Vagina (tissue), 2 donors: ENCODE data around the gene RBFOX1. TPM values are rescaled to one million over a fixed set of nuclear protein-coding genes. Genes with fewer than 3 reads are reported as not detected.

Source experiments
- DNase-seq, 2 donors: peaks; one replicate each; pipeline ENCODE4 v3.0.0-alpha.2; 2017; ENCODE audit errors: extremely low spot score in 2 of 2
- H3K27ac ChIP-seq: fragments of 200-600 bp; sonication (generic); one replicate; pipeline ENCODE4 v1.5.1; 2019
- H3K27me3 ChIP-seq: fragments of 200-600 bp; sonication (generic); one replicate; pipeline ENCODE4 v1.5.1; 2019
- H3K36me3 ChIP-seq, 2 donors: fragments of 200-600 bp; sonication (generic); one replicate each; pipeline ENCODE4 v1.5.1; 2017 to 2019
- H3K4me1 ChIP-seq: fragments of 200-600 bp; sonication (generic); one replicate; pipeline ENCODE4 v1.5.1; 2019
- H3K4me3 ChIP-seq, 2 donors: fragments of 200-600 bp; sonication (generic); 1 replicate in 1 of 2; 2 replicates in 1 of 2; pipeline ENCODE4 v1.5.1; 2016 to 2019
- H3K9me3 ChIP-seq: fragments of 200-600 bp; sonication (generic); one replicate; pipeline ENCODE4 v1.5.1; 2019
- POLR2A ChIP-seq, 2 donors: fragments of 450-650 bp; IDR thresholded peaks; one replicate each; pipeline ENCODE4 v1.6.1; 2017; ENCODE audit warnings: antibody characterized with exemption in 2 of 2, mild to moderate bottlenecking in 2 of 2, moderate library complexity in 2 of 2
- POLR2AphosphoS5 ChIP-seq, 2 donors: sonication (generic); formaldehyde crosslinking; IDR thresholded peaks; one replicate each; pipeline ENCODE4 v1.9.0; 2017; ENCODE audit warnings: antibody characterized with exemption in 2 of 2, mild to moderate bottlenecking in 2 of 2, low read depth in 1 of 2; ENCODE audit not compliant: insufficient read depth in 1 of 2
- intact Hi-C: fragments of 100-400 bp; cut with DNase I; formaldehyde crosslinking; loops from one replicate; pipeline ENCODE4 v1.15.1; 2023
- total RNA-seq: library from RNA; depleted of rRNA; stranded (reverse); fragments of >200 nt; gene quantifications from one replicate; pipeline ENCODE4 v1.2.3, GENCODE V29; 2016
- TF ChIP-seq, protein P1 (sequence below), 3 experiments: fragments of 450-650 bp in 2 of 3; fragments of 200-600 bp in 1 of 3; sonication (generic) in 1 of 3; IDR thresholded peaks; one replicate each; pipeline ENCODE4 v1.5.1; 2017 to 2019; ENCODE audit warnings: antibody characterized with exemption in 3 of 3, mild to moderate bottlenecking in 2 of 3, moderate library complexity in 2 of 3

Gene RBFOX1
- total RNA-seq, 1 donor from 2014 or later, result 6.6 TPM

DNA sequence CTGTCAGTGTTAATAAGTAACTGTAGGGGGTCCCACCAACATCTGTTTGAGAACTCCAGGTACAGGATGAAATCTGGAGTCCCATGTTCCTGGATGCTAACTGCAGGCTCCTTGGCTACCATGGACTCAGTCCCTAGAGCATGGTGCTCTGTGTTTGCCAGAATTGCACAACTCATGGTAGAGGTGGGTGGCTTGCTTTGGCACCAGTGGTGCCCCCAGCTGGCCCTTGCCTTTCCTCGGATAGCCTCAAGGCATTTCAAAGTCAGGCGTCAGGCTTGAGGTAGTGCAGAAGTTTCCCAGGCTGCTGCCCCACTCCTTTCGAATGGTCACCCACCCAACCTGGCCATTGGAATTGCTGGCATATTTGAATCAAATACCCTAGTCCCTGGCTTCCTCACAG, 179.9 kb downstream of the RBFOX1 start:
- no peaks in the 10 kb centered on the region for H3K4me1 ChIP-seq
- no peak for DNase-seq
- no peak overlapping the region for H3K27ac ChIP-seq
- H3K9me3 ChIP-seq, result no peaks in the 10 kb centered on the region
- no peaks in the 10 kb centered on the region for H3K27me3 ChIP-seq
- H3K4me3 ChIP-seq, result no peak overlapping the region
- no peaks in the 10 kb centered on the region for H3K36me3 ChIP-seq
- intact Hi-C loops, result no loop called here
- TF ChIP-seq POLR2AphosphoS5 (IDR thresholded peaks at IDR 0.05; ENCODE audit: insufficient read depth in 1 of 2, low read depth in 1 of 2) (no peak), POLR2A (IDR thresholded peaks at IDR 0.05) (no peak)
- TF ChIP-seq, protein P1, sequence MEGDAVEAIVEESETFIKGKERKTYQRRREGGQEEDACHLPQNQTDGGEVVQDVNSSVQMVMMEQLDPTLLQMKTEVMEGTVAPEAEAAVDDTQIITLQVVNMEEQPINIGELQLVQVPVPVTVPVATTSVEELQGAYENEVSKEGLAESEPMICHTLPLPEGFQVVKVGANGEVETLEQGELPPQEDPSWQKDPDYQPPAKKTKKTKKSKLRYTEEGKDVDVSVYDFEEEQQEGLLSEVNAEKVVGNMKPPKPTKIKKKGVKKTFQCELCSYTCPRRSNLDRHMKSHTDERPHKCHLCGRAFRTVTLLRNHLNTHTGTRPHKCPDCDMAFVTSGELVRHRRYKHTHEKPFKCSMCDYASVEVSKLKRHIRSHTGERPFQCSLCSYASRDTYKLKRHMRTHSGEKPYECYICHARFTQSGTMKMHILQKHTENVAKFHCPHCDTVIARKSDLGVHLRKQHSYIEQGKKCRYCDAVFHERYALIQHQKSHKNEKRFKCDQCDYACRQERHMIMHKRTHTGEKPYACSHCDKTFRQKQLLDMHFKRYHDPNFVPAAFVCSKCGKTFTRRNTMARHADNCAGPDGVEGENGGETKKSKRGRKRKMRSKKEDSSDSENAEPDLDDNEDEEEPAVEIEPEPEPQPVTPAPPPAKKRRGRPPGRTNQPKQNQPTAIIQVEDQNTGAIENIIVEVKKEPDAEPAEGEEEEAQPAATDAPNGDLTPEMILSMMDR (IDR thresholded peaks at IDR 0.05), result no peak

DNA sequence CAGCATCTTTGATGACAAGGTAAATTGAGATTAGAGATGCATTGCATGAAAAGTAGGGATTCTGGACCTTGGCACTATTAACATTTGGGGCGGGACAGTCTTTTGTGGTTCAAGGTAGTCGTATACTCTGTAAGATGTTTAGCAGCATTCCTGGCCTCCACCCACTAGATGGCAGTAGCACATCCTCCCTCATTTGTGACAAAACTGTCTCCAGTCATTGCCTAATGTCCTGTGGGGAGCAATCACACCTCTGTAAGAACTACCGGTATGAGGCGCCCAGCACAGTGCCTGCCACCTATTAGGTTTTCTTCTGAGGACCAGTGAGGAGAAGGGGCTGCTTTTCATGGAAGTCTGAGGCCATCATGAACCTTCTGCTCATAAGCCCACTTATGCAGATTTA, 180.8 kb downstream of the RBFOX1 start:
- no peak overlapping the region for H3K4me3 ChIP-seq
- no peak for TF ChIP-seq POLR2AphosphoS5 (IDR thresholded peaks at IDR 0.05; ENCODE audit: insufficient read depth in 1 of 2, low read depth in 1 of 2)
- TF ChIP-seq, protein P1 (IDR thresholded peaks at IDR 0.05), result no peak
- TF ChIP-seq POLR2A (IDR thresholded peaks at IDR 0.05), result no peak
- no peaks in the 10 kb centered on the region for H3K9me3 ChIP-seq
- intact Hi-C loops, result no loop called here
- H3K4me1 ChIP-seq, result no peaks in the 10 kb centered on the region
- H3K27me3 ChIP-seq, result no peaks in the 10 kb centered on the region
- no peaks in the 10 kb centered on the region for H3K36me3 ChIP-seq
- no peak overlapping the region for H3K27ac ChIP-seq
- no peak for DNase-seq

DNA sequence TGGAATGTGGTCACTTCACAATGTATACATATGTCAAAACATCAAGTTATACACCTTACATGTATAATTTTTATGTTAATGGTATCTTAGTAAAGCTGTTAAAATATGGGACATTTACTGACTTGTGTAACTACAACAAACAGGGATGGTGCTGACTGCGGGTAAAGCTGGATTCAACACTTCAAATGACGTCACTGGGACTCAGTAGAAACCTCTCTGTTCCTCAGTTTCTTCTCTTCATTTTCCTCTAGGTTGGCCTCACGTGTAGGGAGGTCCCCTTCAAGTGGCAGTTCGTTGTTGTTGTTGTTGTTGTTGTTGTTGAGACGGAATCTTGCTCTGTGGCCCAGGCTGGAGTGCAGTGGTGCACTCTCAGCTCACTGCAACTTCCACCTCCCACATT, 182.9 kb downstream of the RBFOX1 start:
- Histone ChIP-seq H3K4me1 (no peaks in the 10 kb centered on the region), H3K4me3 (no peak overlapping the region), H3K9me3 (no peaks in the 10 kb centered on the region), H3K36me3 (no peaks in the 10 kb centered on the region), H3K27me3 (no peaks in the 10 kb centered on the region), H3K27ac (no peak overlapping the region)
- intact Hi-C loops, result no loop called here
- TF ChIP-seq, protein P1 (IDR thresholded peaks at IDR 0.05), result no peak
- TF ChIP-seq POLR2A (IDR thresholded peaks at IDR 0.05) (no peak), POLR2AphosphoS5 (IDR thresholded peaks at IDR 0.05; ENCODE audit: insufficient read depth in 1 of 2, low read depth in 1 of 2) (no peak)
- no peak for DNase-seq

DNA sequence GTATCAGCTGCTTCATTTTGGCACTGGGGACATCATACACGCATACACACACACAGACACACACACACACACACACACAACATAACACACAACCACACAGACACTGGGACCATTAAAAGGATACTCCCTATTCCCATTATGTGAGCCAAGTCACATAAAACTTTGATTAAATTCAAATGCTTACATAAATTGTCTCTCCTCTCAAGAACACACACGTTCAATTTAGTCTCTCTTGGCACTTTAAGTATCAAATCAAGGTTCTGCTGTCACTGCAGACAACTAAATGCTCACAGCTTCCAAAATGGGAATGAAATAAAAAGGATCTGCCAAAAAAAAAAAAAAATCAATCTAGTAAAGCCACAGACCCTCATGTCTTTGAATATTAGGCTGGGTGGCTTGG, 184.9 kb downstream of the RBFOX1 start:
- Histone ChIP-seq H3K4me1 (no peaks in the 10 kb centered on the region), H3K4me3 (no peak overlapping the region), H3K27me3 (no peaks in the 10 kb centered on the region), H3K36me3 (no peaks in the 10 kb centered on the region), H3K27ac (no peak overlapping the region), H3K9me3 (no peaks in the 10 kb centered on the region)
- no peak for TF ChIP-seq POLR2AphosphoS5 (IDR thresholded peaks at IDR 0.05; ENCODE audit: insufficient read depth in 1 of 2, low read depth in 1 of 2)
- TF ChIP-seq, protein P1 (IDR thresholded peaks at IDR 0.05), result no peak
- no peak for TF ChIP-seq POLR2A (IDR thresholded peaks at IDR 0.05)
- intact Hi-C loops, result no loop called here
- DNase-seq, result no peak

DNA sequence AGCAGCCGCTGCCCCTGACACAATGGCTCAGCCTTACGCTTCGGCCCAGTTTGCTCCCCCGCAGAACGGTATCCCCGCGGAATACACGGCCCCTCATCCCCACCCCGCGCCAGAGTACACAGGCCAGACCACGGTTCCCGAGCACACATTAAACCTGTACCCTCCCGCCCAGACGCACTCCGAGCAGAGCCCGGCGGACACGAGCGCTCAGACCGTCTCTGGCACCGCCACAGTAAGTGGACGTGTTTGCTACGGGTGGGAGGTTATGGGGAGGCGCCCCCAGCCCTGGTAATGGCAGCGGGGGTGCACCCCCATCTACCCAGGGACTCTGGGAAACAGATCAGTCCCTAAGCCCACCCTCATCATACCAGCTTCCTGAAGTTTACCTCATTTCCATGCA, 185.5 kb downstream of the RBFOX1 start:
- intact Hi-C loops, result no loop called here
- no peak overlapping the region for H3K4me3 ChIP-seq
- no peak for DNase-seq
- no peaks in the 10 kb centered on the region for H3K27me3 ChIP-seq
- H3K36me3 ChIP-seq, result no peaks in the 10 kb centered on the region
- no peak overlapping the region for H3K27ac ChIP-seq
- no peak for TF ChIP-seq POLR2AphosphoS5 (IDR thresholded peaks at IDR 0.05; ENCODE audit: insufficient read depth in 1 of 2, low read depth in 1 of 2)
- no peak for TF ChIP-seq POLR2A (IDR thresholded peaks at IDR 0.05)
- TF ChIP-seq, protein P1 (IDR thresholded peaks at IDR 0.05), result no peak
- no peaks in the 10 kb centered on the region for H3K9me3 ChIP-seq
- no peaks in the 10 kb centered on the region for H3K4me1 ChIP-seq
